Natural killer cell (primary cell): Measurements from ENCODE around the gene MLKL. TPM values are rescaled to one million over a fixed set of nuclear protein-coding genes. Genes with fewer than 3 reads are reported as not detected.

Experiments used
- ATAC-seq, 3 donors: fragments of 150-1000 bp in 2 of 3; fragments of 200-7000 bp in 1 of 3; cut with Tn5 transposase; 1 replicate in 1 of 3; 2 replicates in 2 of 3; pipeline ENCODE4 v1.10.0; 2021; ENCODE audit warnings: mild to moderate bottlenecking in 2 of 3, moderate library complexity in 2 of 3
- DNase-seq, 2 donors: peaks; one replicate each; pipeline versions ENCODE4 v3.0.0 to v3.0.0-alpha.2; 2013 to 2021; ENCODE audit warnings: mixed read lengths in 1 of 2
- H3K27ac ChIP-seq: one replicate; pipeline ENCODE4 v1.5.1; 2013; ENCODE audit warnings: mild to moderate bottlenecking, low read length
- H3K27me3 ChIP-seq: one replicate; pipeline ENCODE4 v1.6.1; 2013; ENCODE audit warnings: low read length; ENCODE audit not compliant: control insufficient read depth, insufficient read depth
- H3K36me3 ChIP-seq: one replicate; pipeline ENCODE4 v1.6.1; 2013; ENCODE audit warnings: low read length; ENCODE audit not compliant: control insufficient read depth, insufficient read depth
- H3K4me1 ChIP-seq: one replicate; pipeline ENCODE4 v1.6.1; 2013; ENCODE audit warnings: low read length; ENCODE audit not compliant: control insufficient read depth, insufficient read depth
- H3K4me3 ChIP-seq: one replicate; pipeline ENCODE4 v1.5.1; 2013; ENCODE audit warnings: low read length
- H3K9me3 ChIP-seq: one replicate; pipeline ENCODE4 v1.6.1; 2013; ENCODE audit warnings: low read length; ENCODE audit not compliant: control insufficient read depth, insufficient read depth
- H3K27ac Mint-ChIP-seq, 2 donors: one replicate each; pipeline ENCODE4 v1.8.0; 2022; ENCODE audit warnings: mild to moderate bottlenecking in 2 of 2, mixed read lengths in 2 of 2, moderate library complexity in 1 of 2
- H3K27me3 Mint-ChIP-seq, 2 donors: one replicate each; pipeline ENCODE4 v1.8.0; 2022; ENCODE audit warnings: low read depth in 2 of 2, mixed read lengths in 2 of 2
- H3K36me3 Mint-ChIP-seq: one replicate; pipeline ENCODE4 v1.8.0; 2022; ENCODE audit warnings: mixed read lengths
- H3K4me1 Mint-ChIP-seq, 2 donors: one replicate each; pipeline ENCODE4 v1.8.0; 2022; ENCODE audit warnings: mixed read lengths in 2 of 2
- H3K4me3 Mint-ChIP-seq: one replicate; pipeline ENCODE4 v1.8.0; 2022; ENCODE audit warnings: mild to moderate bottlenecking, moderate library complexity, mixed read lengths
- H3K9me3 Mint-ChIP-seq, 2 donors: one replicate each; pipeline ENCODE4 v1.8.0; 2022; ENCODE audit warnings: mixed read lengths in 2 of 2
- CTCF ChIP-seq: fragments of 200-600 bp; IDR thresholded peaks from one replicate; pipeline ENCODE4 v1.8.0; 2022; ENCODE audit warnings: antibody characterized with exemption
- WGBS: methylation state at CpG from one replicate; pipeline ENCODE4 v1.1.7; 2013; ENCODE audit warnings: missing lambda C conversion rate; ENCODE audit not compliant: insufficient coverage; 5-methylcytosine and 5-hydroxymethylcytosine counted together
- intact Hi-C: fragments of 100-400 bp; cut with micrococcal nuclease; formaldehyde crosslinking; loops from one replicate; pipeline ENCODE4 v1.14.2; 2022
- total RNA-seq, 4 donors: library from RNA; stranded (reverse); fragments of 120-200 nt in 1 of 4; gene quantifications; one replicate each; pipeline versions ENCODE4 v1.2.3 to v1.2.4, GENCODE V29; 2013 to 2022

The MLKL gene
- total RNA-seq, 3 donors from 2014 or later (not counting 1 experiment from before 2014, with no cell fraction given) = 39.8 to 57.5 (median 52.1) TPM

GRCh38 chr16:74718140-74718539 lies 17.5 kb upstream of the MLKL start:
- 87% methylated on average over 13 of the region's 13 CpGs for WGBS

GRCh38 chr16:74717367-74717766 lies 16.7 kb upstream of the MLKL start:
- Histone ChIP-seq H3K9me3 (no peaks in the 10 kb centered on the region), H3K27ac (no peak overlapping the region), H3K36me3 (no peaks in the 10 kb centered on the region), H3K4me3 (no peak overlapping the region), H3K27me3 (no peaks in the 10 kb centered on the region), H3K4me1 (no peaks in the 10 kb centered on the region)
- intact Hi-C loops = no loop called here
- no peaks in the 10 kb centered on the region for H3K4me1 Mint-ChIP-seq
- H3K27ac Mint-ChIP-seq = no peak overlapping the region
- no peak for TF ChIP-seq CTCF
- DNase-seq (no peak), ATAC-seq (no peak)
- 74% methylated on average over 7 of the region's 7 CpGs for WGBS
- no peak overlapping the region for H3K4me3 Mint-ChIP-seq
- H3K9me3 Mint-ChIP-seq = no peaks in the 10 kb centered on the region
- peaks cover 0 to 3% of the 10 kb centered on the region in 2 donors for H3K27me3 Mint-ChIP-seq
- no peaks in the 10 kb centered on the region for H3K36me3 Mint-ChIP-seq

More at GRCh38 chr16:74718140-74718539, 17.5 kb upstream of the MLKL start:
- Histone ChIP-seq H3K4me3 (no peak overlapping the region), H3K27ac (no peak overlapping the region), H3K36me3 (no peaks in the 10 kb centered on the region), H3K27me3 (no peaks in the 10 kb centered on the region), H3K4me1 (no peaks in the 10 kb centered on the region), H3K9me3 (no peaks in the 10 kb centered on the region)
- H3K27ac Mint-ChIP-seq = no peak overlapping the region
- TF ChIP-seq CTCF = no peak
- intact Hi-C loops = no loop called here
- H3K36me3 Mint-ChIP-seq = no peaks in the 10 kb centered on the region
- H3K27me3 Mint-ChIP-seq = peaks cover 4 to 6% of the 10 kb centered on the region in 2 donors
- no peak for DNase-seq
- peaks cover 0 to under 1% of the 10 kb centered on the region in 2 donors for H3K4me1 Mint-ChIP-seq
- no peaks in the 10 kb centered on the region for H3K9me3 Mint-ChIP-seq
- no peak overlapping the region for H3K4me3 Mint-ChIP-seq
- ATAC-seq = no peak

- H3K27me3 Mint-ChIP-seq = peaks cover 0 to 3% of the 10 kb centered on the region in 2 donors
- Histone ChIP-seq H3K36me3 (no peaks in the 10 kb centered on the region), H3K9me3 (no peaks in the 10 kb centered on the region), H3K27me3 (no peaks in the 10 kb centered on the region), H3K27ac (no peak overlapping the region), H3K4me3 (no peak overlapping the region), H3K4me1 (no peaks in the 10 kb centered on the region)
- no peak for TF ChIP-seq CTCF
- 89% methylated on average over 15 of the region's 15 CpGs for WGBS
- H3K9me3 Mint-ChIP-seq = no peaks in the 10 kb centered on the region
- no peak overlapping the region for H3K27ac Mint-ChIP-seq
- no peaks in the 10 kb centered on the region for H3K4me1 Mint-ChIP-seq
- intact Hi-C loops = no loop called here
- ATAC-seq (no peak), DNase-seq (no peak)
- no peak overlapping the region for H3K4me3 Mint-ChIP-seq
- no peaks in the 10 kb centered on the region for H3K36me3 Mint-ChIP-seq
These were observed 15.7 kb upstream of the MLKL start for GRCh38 chr16:74716355-74716754.

GRCh38 chr16:74713876-74714275 lies 13.2 kb upstream of the MLKL start:
- Histone ChIP-seq H3K4me3 (no peak overlapping the region), H3K4me1 (no peaks in the 10 kb centered on the region), H3K27ac (no peak overlapping the region), H3K9me3 (no peaks in the 10 kb centered on the region), H3K27me3 (no peaks in the 10 kb centered on the region), H3K36me3 (no peaks in the 10 kb centered on the region)
- intact Hi-C loops = no loop called here
- DNase-seq = no peak
- peaks cover 5 to 6% of the 10 kb centered on the region in 2 donors for H3K4me1 Mint-ChIP-seq
- no peak for ATAC-seq
- no peak for TF ChIP-seq CTCF
- WGBS = 79% methylated on average over 10 of the region's 10 CpGs
- peaks cover 0 to 3% of the 10 kb centered on the region in 2 donors for H3K27me3 Mint-ChIP-seq
- no peak overlapping the region for H3K4me3 Mint-ChIP-seq
- no peaks in the 10 kb centered on the region for H3K36me3 Mint-ChIP-seq
- H3K9me3 Mint-ChIP-seq = no peaks in the 10 kb centered on the region
- no peak overlapping the region for H3K27ac Mint-ChIP-seq
